ENCODE measurements around the gene DAZL. TPM values are rescaled to one million over a fixed set of nuclear protein-coding genes. Genes with fewer than 3 reads are reported as not detected.

The DAZL gene, protein sequence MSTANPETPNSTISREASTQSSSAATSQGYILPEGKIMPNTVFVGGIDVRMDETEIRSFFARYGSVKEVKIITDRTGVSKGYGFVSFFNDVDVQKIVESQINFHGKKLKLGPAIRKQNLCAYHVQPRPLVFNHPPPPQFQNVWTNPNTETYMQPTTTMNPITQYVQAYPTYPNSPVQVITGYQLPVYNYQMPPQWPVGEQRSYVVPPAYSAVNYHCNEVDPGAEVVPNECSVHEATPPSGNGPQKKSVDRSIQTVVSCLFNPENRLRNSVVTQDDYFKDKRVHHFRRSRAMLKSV
- total RNA-seq (not detected), polyA plus RNA-seq (not detected)

DNA sequence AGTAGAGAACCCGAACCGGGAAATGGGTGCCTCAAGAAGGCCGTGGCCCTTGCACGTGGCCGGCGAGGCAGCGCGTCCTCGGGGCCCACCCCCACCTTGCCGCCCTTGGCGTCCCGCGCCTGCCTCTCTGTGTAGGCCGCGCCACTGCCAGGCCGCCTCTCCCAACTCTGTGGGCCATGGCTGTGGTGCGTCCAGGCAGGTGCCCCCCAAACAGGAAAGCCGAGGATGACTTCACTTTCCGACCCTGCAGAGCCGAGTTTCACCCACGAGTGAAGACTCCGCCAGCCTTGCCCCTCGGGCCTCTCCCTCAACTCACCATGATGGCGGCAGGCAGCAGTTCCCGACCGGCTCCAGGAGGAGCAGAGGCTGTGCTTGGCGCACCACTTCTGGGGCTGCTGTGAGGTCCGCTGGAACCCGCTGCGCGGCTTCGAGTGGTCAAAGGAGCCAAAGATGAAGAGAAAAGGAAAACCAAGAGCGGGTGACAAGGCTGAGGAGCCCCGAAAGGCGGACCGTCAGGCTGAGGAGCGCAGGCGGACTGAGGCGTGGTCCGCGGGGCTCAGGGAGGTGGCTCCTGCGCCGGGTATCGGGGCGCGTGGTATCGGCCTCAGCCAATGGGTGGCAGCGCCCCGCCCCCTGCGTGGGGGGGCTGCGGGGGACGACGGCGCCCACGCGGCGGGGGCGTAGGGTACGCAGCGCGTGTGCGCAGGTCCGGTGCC lies at the start of gene DAZL:
TSS of gene DAZL (minus strand) at position 537 of the 716 bp plus-strand sequence. CDS start at position 319, 218 bp downstream.
- DNase-seq (no peak), ATAC-seq (ENCODE audit: low read depth in 2 of 2) (no peak)
- peaks cover 0 to 1% (median 0%) of the 10 kb centered on the region in 7 donors for H3K9me3 Mint-ChIP-seq
- H3K27ac Mint-ChIP-seq = no peak within 1 kb of the TSS
- Histone ChIP-seq H3K9me3 (ENCODE audit: control insufficient read depth in 2 of 2, low read length in 2 of 2) (no peaks in the 10 kb centered on the region), H3K4me1 (ENCODE audit: control insufficient read depth, insufficient read depth, low read length, poor library complexity, severe bottlenecking) (no peaks in the 10 kb centered on the region), H3K27me3 (ENCODE audit: control insufficient read depth, insufficient read depth, low read length) (peaks cover 12% of the 10 kb centered on the region), H3K27ac (ENCODE audit: insufficient read depth, low read length, poor library complexity, severe bottlenecking) (no peak within 1 kb of the TSS), H3K36me3 (ENCODE audit: control insufficient read depth, insufficient read depth, low read length) (no peaks in the 10 kb centered on the region), H3K4me3 (ENCODE audit: low read depth, low read length) (no peak within 1 kb of the TSS)
- peaks cover 37% of the 10 kb centered on the region for H3K27me3 Mint-ChIP-seq
- peaks cover 2 to 9% (median 3%) of the 10 kb centered on the region in 4 donors for H3K4me1 Mint-ChIP-seq
- no peak within 1 kb of the TSS for H3K4me3 Mint-ChIP-seq
- H3K36me3 Mint-ChIP-seq = no peaks in the 10 kb centered on the region

DNA sequence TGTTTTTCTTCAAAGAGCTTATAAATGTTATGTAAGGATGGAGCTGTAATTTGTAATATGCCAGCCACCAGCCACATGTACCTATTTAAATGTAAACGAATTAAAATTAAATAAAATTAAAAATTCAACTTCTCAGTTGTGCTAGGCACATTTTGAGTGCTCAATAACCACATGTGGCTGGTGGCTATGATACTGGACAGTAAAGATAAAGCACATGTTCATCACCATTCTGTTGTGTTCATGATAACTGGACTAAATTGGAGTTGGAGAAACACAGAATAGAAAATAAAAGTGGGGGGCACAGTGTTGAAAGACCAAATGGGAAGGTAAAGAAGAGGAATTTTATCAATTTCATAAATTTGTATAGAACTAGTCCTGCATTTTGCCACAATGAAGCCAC lies 49.8 kb upstream of the DAZL start:
- ATAC-seq (ENCODE audit: low read depth in 2 of 2) = no peak
- Mint-ChIP-seq H3K4me1 (no peaks in the 10 kb centered on the region), H3K36me3 (no peaks in the 10 kb centered on the region)

DNA sequence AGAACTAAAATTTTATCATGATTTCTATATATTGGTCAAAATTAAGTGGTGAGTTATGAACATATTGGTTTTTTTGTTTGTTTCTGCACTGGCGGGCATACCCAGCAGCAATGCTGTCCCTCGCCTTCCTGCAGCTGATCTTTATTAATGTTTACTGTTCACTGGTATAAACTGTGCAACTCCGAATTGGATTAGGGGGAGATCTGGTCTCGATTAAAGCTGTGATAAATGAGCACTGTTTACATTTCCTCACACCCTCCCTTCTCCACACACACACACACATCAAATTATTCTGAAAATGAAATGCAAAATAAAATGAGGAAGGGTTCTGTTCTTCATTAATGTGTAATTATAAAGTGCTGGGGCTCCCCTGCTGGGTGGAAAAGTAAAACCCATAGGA lies 48.5 kb upstream of the DAZL start:
- no peaks in the 10 kb centered on the region for H3K4me1 Mint-ChIP-seq
- no peak for DNase-seq
- Histone ChIP-seq H3K27me3 (ENCODE audit: control insufficient read depth, insufficient read depth, low read length) (peaks cover 7% of the 10 kb centered on the region), H3K9me3 (ENCODE audit: control insufficient read depth in 2 of 2, low read length in 2 of 2) (no peaks in the 10 kb centered on the region), H3K4me3 (ENCODE audit: low read depth, low read length) (no peak overlapping the region), H3K4me1 (ENCODE audit: control insufficient read depth, insufficient read depth, low read length, poor library complexity, severe bottlenecking) (no peaks in the 10 kb centered on the region), H3K36me3 (ENCODE audit: control insufficient read depth, insufficient read depth, low read length) (no peaks in the 10 kb centered on the region), H3K27ac (ENCODE audit: insufficient read depth, low read length, poor library complexity, severe bottlenecking) (no peak overlapping the region)
- no peaks in the 10 kb centered on the region for H3K9me3 Mint-ChIP-seq
- no peak overlapping the region for H3K27ac Mint-ChIP-seq
- no peak overlapping the region for H3K4me3 Mint-ChIP-seq
- H3K36me3 Mint-ChIP-seq = no peaks in the 10 kb centered on the region
- no peak for ATAC-seq (ENCODE audit: low read depth in 2 of 2)
- H3K27me3 Mint-ChIP-seq = peaks cover 25% of the 10 kb centered on the region

More for the DNA sequence above, 49.8 kb upstream of the DAZL start:
- peaks cover 8% of the 10 kb centered on the region for H3K27me3 ChIP-seq (ENCODE audit: control insufficient read depth, insufficient read depth, low read length)
- H3K27ac Mint-ChIP-seq = no peak overlapping the region
- H3K27me3 Mint-ChIP-seq = peaks cover 16% of the 10 kb centered on the region
- no peak for DNase-seq
- H3K9me3 ChIP-seq (ENCODE audit: control insufficient read depth in 2 of 2, low read length in 2 of 2) = no peaks in the 10 kb centered on the region
- H3K4me1 ChIP-seq (ENCODE audit: control insufficient read depth, insufficient read depth, low read length, poor library complexity, severe bottlenecking) = no peaks in the 10 kb centered on the region
- no peaks in the 10 kb centered on the region for H3K36me3 ChIP-seq (ENCODE audit: control insufficient read depth, insufficient read depth, low read length)
- no peak overlapping the region for H3K4me3 ChIP-seq (ENCODE audit: low read depth, low read length)
- no peak overlapping the region for H3K4me3 Mint-ChIP-seq
- H3K9me3 Mint-ChIP-seq = peaks cover 0 to 2% (median 0%) of the 10 kb centered on the region in 7 donors
- no peak overlapping the region for H3K27ac ChIP-seq (ENCODE audit: insufficient read depth, low read length, poor library complexity, severe bottlenecking)

DNA sequence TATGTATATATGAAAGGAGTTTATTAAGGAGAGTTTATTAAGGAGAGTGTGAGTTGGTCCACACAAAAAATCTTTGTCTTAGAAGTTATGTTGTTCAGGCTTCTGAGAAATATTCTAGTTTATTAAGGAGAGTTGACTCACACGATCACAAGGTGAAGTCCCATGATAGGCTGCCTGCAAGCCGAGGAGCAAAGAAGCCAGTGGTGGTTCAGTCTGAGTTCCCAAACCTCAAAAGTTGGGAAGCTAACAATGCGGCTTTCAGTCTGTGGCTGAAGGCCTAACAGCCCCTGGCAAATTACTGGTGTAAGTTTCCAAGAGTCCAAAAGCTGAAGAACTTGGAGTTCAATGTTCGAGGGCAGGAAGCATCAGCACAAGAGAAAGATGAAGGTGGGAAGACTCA lies 42.4 kb upstream of the DAZL start:
- Mint-ChIP-seq H3K9me3 (no peaks in the 10 kb centered on the region), H3K36me3 (no peaks in the 10 kb centered on the region), H3K4me1 (no peaks in the 10 kb centered on the region), H3K4me3 (no peak overlapping the region), H3K27me3 (peaks cover 11% of the 10 kb centered on the region), H3K27ac (no peak overlapping the region)
- no peaks in the 10 kb centered on the region for H3K9me3 ChIP-seq (ENCODE audit: control insufficient read depth in 2 of 2, low read length in 2 of 2)
- no peaks in the 10 kb centered on the region for H3K4me1 ChIP-seq (ENCODE audit: control insufficient read depth, insufficient read depth, low read length, poor library complexity, severe bottlenecking)
- peaks cover 4% of the 10 kb centered on the region for H3K27me3 ChIP-seq (ENCODE audit: control insufficient read depth, insufficient read depth, low read length)
- no peak for DNase-seq
- no peak for ATAC-seq (ENCODE audit: low read depth in 2 of 2)
- no peak overlapping the region for H3K4me3 ChIP-seq (ENCODE audit: low read depth, low read length)
- no peaks in the 10 kb centered on the region for H3K36me3 ChIP-seq (ENCODE audit: control insufficient read depth, insufficient read depth, low read length)
- no peak overlapping the region for H3K27ac ChIP-seq (ENCODE audit: insufficient read depth, low read length, poor library complexity, severe bottlenecking)

DNA sequence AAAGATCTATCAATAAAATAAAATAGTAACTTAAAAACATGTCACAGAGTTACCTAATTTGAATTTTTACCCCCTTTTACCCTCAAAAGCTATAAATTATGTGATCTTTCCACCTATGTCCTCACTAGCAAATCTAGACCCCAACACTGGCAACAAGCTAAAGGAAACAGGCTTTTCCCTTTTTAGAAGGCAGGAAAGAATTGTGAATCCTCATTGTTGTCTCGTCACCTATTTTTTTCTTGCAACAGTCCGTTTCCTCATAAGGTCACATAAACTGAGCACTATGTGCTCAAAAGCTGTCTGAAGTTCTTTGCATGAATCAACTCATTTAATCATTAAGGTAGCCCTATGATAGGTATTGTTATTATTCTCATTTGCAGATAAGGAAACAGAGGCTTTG lies 34.6 kb upstream of the DAZL start:
- H3K27me3 ChIP-seq (ENCODE audit: control insufficient read depth, insufficient read depth, low read length) = peaks cover 6% of the 10 kb centered on the region
- H3K4me1 Mint-ChIP-seq = no peaks in the 10 kb centered on the region
- no peak overlapping the region for H3K4me3 ChIP-seq (ENCODE audit: low read depth, low read length)
- H3K27ac Mint-ChIP-seq = no peak overlapping the region
- H3K4me3 Mint-ChIP-seq = no peak overlapping the region
- H3K9me3 ChIP-seq (ENCODE audit: control insufficient read depth in 2 of 2, low read length in 2 of 2) = no peaks in the 10 kb centered on the region
- H3K36me3 ChIP-seq (ENCODE audit: control insufficient read depth, insufficient read depth, low read length) = no peaks in the 10 kb centered on the region
- H3K9me3 Mint-ChIP-seq = peaks cover 0 to 2% (median 0%) of the 10 kb centered on the region in 7 donors
- no peak for ATAC-seq (ENCODE audit: low read depth in 2 of 2)
- peaks cover 12% of the 10 kb centered on the region for H3K27me3 Mint-ChIP-seq
- H3K36me3 Mint-ChIP-seq = no peaks in the 10 kb centered on the region
- H3K4me1 ChIP-seq (ENCODE audit: control insufficient read depth, insufficient read depth, low read length, poor library complexity, severe bottlenecking) = no peaks in the 10 kb centered on the region
- no peak overlapping the region for H3K27ac ChIP-seq (ENCODE audit: insufficient read depth, low read length, poor library complexity, severe bottlenecking)
- no peak for DNase-seq

DNA sequence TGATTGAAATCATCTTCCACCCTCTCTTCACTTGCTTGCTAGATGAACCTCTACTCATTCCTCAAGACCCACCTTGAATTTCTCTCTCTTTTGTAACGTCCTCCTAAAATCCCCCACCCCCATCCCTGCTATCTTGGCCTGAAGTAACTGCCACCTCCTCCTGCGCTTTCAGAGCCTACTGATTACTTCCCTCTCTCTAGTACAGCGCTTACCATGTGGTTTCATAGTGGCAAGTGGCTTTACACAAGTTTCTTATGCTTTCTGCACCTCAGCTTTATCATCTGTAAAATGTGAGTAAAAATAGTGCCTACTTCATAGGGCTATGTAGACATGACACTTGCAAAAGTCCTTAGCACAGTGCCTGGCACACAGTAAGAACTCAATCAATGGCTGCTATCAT lies 28.7 kb upstream of the DAZL start:
- H3K9me3 ChIP-seq (ENCODE audit: control insufficient read depth in 2 of 2, low read length in 2 of 2) = peaks cover 0 to 3% of the 10 kb centered on the region in 2 experiments
- H3K36me3 ChIP-seq (ENCODE audit: control insufficient read depth, insufficient read depth, low read length) = no peaks in the 10 kb centered on the region
- no peak overlapping the region for H3K27ac ChIP-seq (ENCODE audit: insufficient read depth, low read length, poor library complexity, severe bottlenecking)
- H3K27ac Mint-ChIP-seq = no peak overlapping the region
- DNase-seq (no peak), ATAC-seq (ENCODE audit: low read depth in 2 of 2) (no peak)
- peaks cover 20% of the 10 kb centered on the region for H3K27me3 Mint-ChIP-seq
- peaks cover 0 to 4% (median 0%) of the 10 kb centered on the region in 7 donors for H3K9me3 Mint-ChIP-seq
- H3K4me3 ChIP-seq (ENCODE audit: low read depth, low read length) = no peak overlapping the region
- H3K4me1 Mint-ChIP-seq = no peaks in the 10 kb centered on the region
- no peaks in the 10 kb centered on the region for H3K4me1 ChIP-seq (ENCODE audit: control insufficient read depth, insufficient read depth, low read length, poor library complexity, severe bottlenecking)
- peaks cover 13% of the 10 kb centered on the region for H3K27me3 ChIP-seq (ENCODE audit: control insufficient read depth, insufficient read depth, low read length)
- no peak overlapping the region for H3K4me3 Mint-ChIP-seq
- no peaks in the 10 kb centered on the region for H3K36me3 Mint-ChIP-seq

DNA sequence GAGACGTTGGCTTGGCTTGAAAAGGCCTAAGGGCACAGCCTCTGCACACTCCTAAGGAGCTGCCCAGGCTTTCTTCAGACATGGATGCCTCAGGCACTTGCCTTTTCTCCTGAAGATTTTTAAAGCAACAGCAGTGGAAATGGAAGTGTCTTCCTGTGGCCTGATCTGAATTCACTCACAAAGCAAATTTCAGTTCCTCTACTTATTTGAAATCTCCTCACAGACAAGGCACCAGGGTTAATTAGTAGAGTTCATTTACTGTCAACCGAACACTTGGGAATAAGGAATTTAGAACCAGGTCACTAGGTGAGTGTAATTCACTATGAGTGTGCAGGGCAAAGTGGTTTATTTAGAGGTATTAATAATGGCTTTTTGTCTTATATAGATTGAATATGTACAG lies 27.2 kb upstream of the DAZL start:
- H3K4me3 ChIP-seq (ENCODE audit: low read depth, low read length) = no peak overlapping the region
- Mint-ChIP-seq H3K4me1 (no peaks in the 10 kb centered on the region), H3K9me3 (peaks cover 0 to 5% (median 0%) of the 10 kb centered on the region in 7 donors), H3K4me3 (no peak overlapping the region), H3K27me3 (peaks cover 20% of the 10 kb centered on the region), H3K27ac (no peak overlapping the region), H3K36me3 (no peaks in the 10 kb centered on the region)
- no peak overlapping the region for H3K27ac ChIP-seq (ENCODE audit: insufficient read depth, low read length, poor library complexity, severe bottlenecking)
- H3K4me1 ChIP-seq (ENCODE audit: control insufficient read depth, insufficient read depth, low read length, poor library complexity, severe bottlenecking) = no peaks in the 10 kb centered on the region
- H3K36me3 ChIP-seq (ENCODE audit: control insufficient read depth, insufficient read depth, low read length) = no peaks in the 10 kb centered on the region
- H3K9me3 ChIP-seq (ENCODE audit: control insufficient read depth in 2 of 2, low read length in 2 of 2) = peaks cover 0 to 3% of the 10 kb centered on the region in 2 experiments
- no peak for ATAC-seq (ENCODE audit: low read depth in 2 of 2)
- no peak for DNase-seq
- H3K27me3 ChIP-seq (ENCODE audit: control insufficient read depth, insufficient read depth, low read length) = peaks cover 12% of the 10 kb centered on the region
